ENCODE data around the gene DRAXIN.
A peak's percentile ranks its signal among the peaks of the same experiment; 100 is the strongest.

The DRAXIN gene

GRCh38 chr1:11712285-11712684 lies 20.8 kb downstream of the DRAXIN start:
- DNase-seq (ENCODE audit: low read depth): no peak

- no peak for DNase-seq (ENCODE audit: low read depth)
These were observed 21.6 kb downstream of the DRAXIN start for GRCh38 chr1:11713095-11713494.

- no peak for DNase-seq (ENCODE audit: low read depth)
These were observed 23.5 kb downstream of the DRAXIN start for GRCh38 chr1:11714831-11715575.

GRCh38 chr1:11719313-11720032 lies 28.0 kb downstream of the DRAXIN start:
- peak; percentile 78 for DNase-seq (ENCODE audit: low read depth)

- no peak for DNase-seq (ENCODE audit: low read depth)
These were observed 28.5 kb downstream of the DRAXIN start for GRCh38 chr1:11720033-11720376.

GRCh38 chr1:11720525-11720924 lies 29.0 kb downstream of the DRAXIN start:
- DNase-seq (ENCODE audit: low read depth): no peak

GRCh38 chr1:11721311-11721710 lies 29.8 kb downstream of the DRAXIN start:
- no peak for DNase-seq (ENCODE audit: low read depth)

- no peak for DNase-seq (ENCODE audit: low read depth)
These were observed 31.0 kb downstream of the DRAXIN start for GRCh38 chr1:11722538-11722937.

GRCh38 chr1:11725616-11726015 lies 34.1 kb downstream of the DRAXIN start:
- DNase-seq (ENCODE audit: low read depth): no peak

- DNase-seq (ENCODE audit: low read depth): no peak
These were observed 35.6 kb downstream of the DRAXIN start for GRCh38 chr1:11727119-11727518.

- DNase-seq (ENCODE audit: low read depth): no peak
These were observed 36.8 kb downstream of the DRAXIN start for GRCh38 chr1:11728126-11728806.

GRCh38 chr1:11729155-11729497 lies 37.6 kb downstream of the DRAXIN start:
- no peak for DNase-seq (ENCODE audit: low read depth)

GRCh38 chr1:11729498-11730428 lies 38.3 kb downstream of the DRAXIN start:
- no peak for DNase-seq (ENCODE audit: low read depth)

- no peak for DNase-seq (ENCODE audit: low read depth)
These were observed 39.0 kb downstream of the DRAXIN start for GRCh38 chr1:11730429-11730891.

GRCh38 chr1:11731691-11732283 lies 40.3 kb downstream of the DRAXIN start:
- no peak for DNase-seq (ENCODE audit: low read depth)

GRCh38 chr1:11733306-11733705 lies 41.8 kb downstream of the DRAXIN start:
- DNase-seq (ENCODE audit: low read depth): no peak

GRCh38 chr1:11735531-11735853 lies 44.0 kb downstream of the DRAXIN start:
- no peak for DNase-seq (ENCODE audit: low read depth)

GRCh38 chr1:11735854-11736745 lies 44.6 kb downstream of the DRAXIN start, which contains the start of gene AGTRAP:
AGTRAP (plus strand) TSS chr1:11736136; CDS start chr1:11736209, 73 bp downstream.
- peak; percentile 75 for DNase-seq (ENCODE audit: low read depth)

GRCh38 chr1:11736746-11737639 lies 45.5 kb downstream of the DRAXIN start:
- DNase-seq (ENCODE audit: low read depth): no peak

GRCh38 chr1:11738096-11738495 lies 46.6 kb downstream of the DRAXIN start:
- DNase-seq (ENCODE audit: low read depth): no peak

Measured in stimulated activated CD8-positive, alpha-beta memory T cell treated with anti-CD3 and anti-CD28 coated beads, Interleukin-7, amount 100 ng/mL, for 24 hours (primary cell).